Measurements from ENCODE around the gene HOXC5. TPM values are rescaled to one million over a fixed set of nuclear protein-coding genes. Genes with fewer than 3 reads are reported as not detected.
"Not testable (repeated sequence)": the region's sequence is repeated elsewhere in the genome, so short reads cannot be mapped to it uniquely, and the experiment has no call there.

The HOXC5 gene
- total and polyA plus RNA-seq, 2 experiments from 2014 or later = 0.18 to 0.40 TPM

GRCh38 chr12:54081053-54081514, 48.2 kb downstream of the HOXC5 start:
- Histone ChIP-seq H3K4me2 (peak overlapping the region; percentile 73), H3K27me3 (peaks cover 15% of the 10 kb centered on the region)
- H3K36me3 ChIP-seq (replicated peaks; ENCODE audit: insufficient read depth, low read depth); H2AFZ ChIP-seq; H3K9me2 ChIP-seq (replicated peaks; ENCODE audit: insufficient read depth); DNase-seq (ENCODE audit: low spot score); H4K20me1 ChIP-seq (ENCODE audit: insufficient read depth, poor library complexity, severe bottlenecking); H3K4me1 ChIP-seq (ENCODE audit: insufficient read depth); H3K4me3 ChIP-seq; H3K27ac ChIP-seq; H3K79me2 ChIP-seq; H3K9me3 ChIP-seq (ENCODE audit: low read depth): not testable (repeated sequence)
- peak; percentile 4 for TF ChIP-seq EZH2 (IDR thresholded peaks at IDR 0.05; ENCODE audit: borderline replicate concordance)
- WGBS (ENCODE audit: low lambda C conversion rate, missing lambda C conversion rate) = 31% methylated on average over 15 of the region's 16 CpGs

- H3K36me3 ChIP-seq (replicated peaks; ENCODE audit: insufficient read depth, low read depth); H3K9me3 ChIP-seq (ENCODE audit: low read depth); H4K20me1 ChIP-seq (ENCODE audit: insufficient read depth, poor library complexity, severe bottlenecking); H3K79me2 ChIP-seq; H3K4me3 ChIP-seq; H3K4me1 ChIP-seq (ENCODE audit: insufficient read depth); DNase-seq (ENCODE audit: low spot score); H2AFZ ChIP-seq; H3K9me2 ChIP-seq (replicated peaks; ENCODE audit: insufficient read depth): not testable (repeated sequence)
- peak overlapping the region; percentile 39 for H3K27ac ChIP-seq
- H3K27me3 ChIP-seq = peaks cover 11% of the 10 kb centered on the region
- peak overlapping the region; percentile 73 for H3K4me2 ChIP-seq
- WGBS (ENCODE audit: low lambda C conversion rate, missing lambda C conversion rate) = 13% methylated on average over 30 of the region's 35 CpGs
Observed at GRCh38 chr12:54081581-54082396, 48.9 kb downstream of the HOXC5 start.

- Histone ChIP-seq H3K27me3 (peaks cover 10% of the 10 kb centered on the region), H3K27ac (peak overlapping the region; percentile 39), H3K9me3 (ENCODE audit: low read depth) (no peaks in the 10 kb centered on the region), H3K4me1 (ENCODE audit: insufficient read depth) (peaks cover 8% of the 10 kb centered on the region), H3K4me3 (no peak overlapping the region), H2AFZ (no peak overlapping the region), H3K36me3 (replicated peaks; ENCODE audit: insufficient read depth, low read depth) (no peaks in the 10 kb centered on the region), H3K4me2 (peak overlapping the region; percentile 73), H4K20me1 (ENCODE audit: insufficient read depth, poor library complexity, severe bottlenecking) (no peaks in the 10 kb centered on the region), H3K79me2 (no peaks in the 10 kb centered on the region), H3K9me2 (replicated peaks; ENCODE audit: insufficient read depth) (no peaks in the 10 kb centered on the region)
- no peak for TF ChIP-seq CTCF (IDR thresholded peaks at IDR 0.05; ENCODE audit: poor library complexity)
- no peak for TF ChIP-seq EZH2 (IDR thresholded peaks at IDR 0.05; ENCODE audit: borderline replicate concordance)
- TF ChIP-seq EZH2phosphoT487 (IDR thresholded peaks at IDR 0.05; ENCODE audit: low read depth, severe bottlenecking, unreplicated experiment) = no peak
- peak; percentile 73 for DNase-seq (ENCODE audit: low spot score)
- 4% methylated on average over 14 of the region's 36 CpGs for WGBS (ENCODE audit: low lambda C conversion rate, missing lambda C conversion rate)
Observed at GRCh38 chr12:54082397-54082892, 49.6 kb downstream of the HOXC5 start.

MicroRNA genes within 50 kb of the gene (microRNA counts, 767-probe panel; counts per million panel counts)
- microRNA hsa-miR-196a-5p = 4,355 counts per million, percentile 14 among the panel's probes with 10 or more counts
- microRNA hsa-miR-615-3p = not detected
- microRNA hsa-miR-615-5p = not detected

Small RNA genes lying within 50 kb of the gene (microRNA-seq; reads per million reads assigned to microRNA genes)
- gene MIR196A2 (435 reads per million, percentile 71 among the genes with 10 or more reads in this experiment), gene MIR615 (1,558 reads per million, percentile 82 among the genes with 10 or more reads in this experiment)

Small RNA genes lying within 50 kb of the gene (small RNA-seq; reads per million reads assigned to genes)
- not detected for gene HOXC5
- 15.0 reads per million, percentile 95 among the genes with 10 or more reads in this experiment for gene MIR196A2
- 20.6 reads per million, percentile 96 among the genes with 10 or more reads in this experiment for gene MIR615

Other genes with a start within 250 kb of the HOXC5 start
- 0.20 and 0.40 TPM in 2 replicates for gene HOXC13, start 94.2 kb upstream of the HOXC5 start, total RNA-seq
- 0.06 and 0.69 TPM in 2 replicates for gene HOXC13, start 94.2 kb upstream of the HOXC5 start, polyA plus RNA-seq
- not detected in 2 replicates for gene HOXC12, start 78.1 kb upstream of the HOXC5 start, total RNA-seq
- gene HOXC12, start 78.1 kb upstream of the HOXC5 start, polyA plus RNA-seq = not detected in 2 replicates
- 0.63 and 1.5 TPM in 2 replicates for gene HOXC11, start 59.9 kb upstream of the HOXC5 start, total RNA-seq
- 1.3 and 1.4 TPM in 2 replicates for gene HOXC11, start 59.9 kb upstream of the HOXC5 start, polyA plus RNA-seq
- 0.32 and 0.90 TPM in 2 replicates for gene HOTAIR, start 58.1 kb upstream of the HOXC5 start, total RNA-seq
- 0.82 TPM in 1 of 2 replicates, not detected in the other for gene HOTAIR, start 58.1 kb upstream of the HOXC5 start, polyA plus RNA-seq
- gene HOXC10, start 47.9 kb upstream of the HOXC5 start, total RNA-seq = 0.23 and 0.60 TPM in 2 replicates
- gene HOXC10, start 47.9 kb upstream of the HOXC5 start, polyA plus RNA-seq = 1.6 and 1.7 TPM in 2 replicates
- gene HOXC9, start 32.9 kb upstream of the HOXC5 start, total RNA-seq = 0.10 and 0.60 TPM in 2 replicates
- gene HOXC9, start 32.9 kb upstream of the HOXC5 start, polyA plus RNA-seq = 2.7 and 4.1 TPM in 2 replicates
- 1.6 and 2.0 TPM in 2 replicates for gene HOXC8, start 24.1 kb upstream of the HOXC5 start, total RNA-seq
- 6.4 and 8.5 TPM in 2 replicates for gene HOXC8, start 24.1 kb upstream of the HOXC5 start, polyA plus RNA-seq
- gene HOXC6, start 4.6 kb upstream of the HOXC5 start, total RNA-seq = 2.6 and 4.5 TPM in 2 replicates
- gene HOXC6, start 4.6 kb upstream of the HOXC5 start, polyA plus RNA-seq = 11.1 and 12.1 TPM in 2 replicates
- 1.5 and 2.1 TPM in 2 replicates for gene HOXC4, start 20.8 kb downstream of the HOXC5 start, total RNA-seq
- gene HOXC4, start 20.8 kb downstream of the HOXC5 start, polyA plus RNA-seq = 4.4 and 4.8 TPM in 2 replicates
- gene SMUG1, start 155.9 kb downstream of the HOXC5 start, total RNA-seq = 54.3 and 59.1 TPM in 2 replicates
- 70.3 and 77.9 TPM in 2 replicates for gene SMUG1, start 155.9 kb downstream of the HOXC5 start, polyA plus RNA-seq
- gene CBX5, start 247.1 kb downstream of the HOXC5 start, total RNA-seq = 58.2 and 60.1 TPM in 2 replicates
- 21.9 and 23.3 TPM in 2 replicates for gene CBX5, start 247.1 kb downstream of the HOXC5 start, polyA plus RNA-seq
- gene HNRNPA1, start 247.7 kb downstream of the HOXC5 start, total RNA-seq = 467 and 721 TPM in 2 replicates
- 482 and 531 TPM in 2 replicates for gene HNRNPA1, start 247.7 kb downstream of the HOXC5 start, polyA plus RNA-seq